GM12865 (cell line): ENCODE data around the gene CACNA2D1.

Source experiments
- DNase-seq: peaks from one replicate; pipeline ENCODE4 v3.0.0; 2010; ENCODE audit warnings: low read depth
- H3K4me3 ChIP-seq: 2 replicates; pipeline ENCODE4 v1.5.1; 2011; ENCODE audit warnings: mild to moderate bottlenecking, low read depth, low read length, control low read depth
- CTCF ChIP-seq: IDR thresholded peaks from 2 replicates; pipeline ENCODE4 v1.5.1; 2011; ENCODE audit warnings: low read length, control low read depth, low read depth, inconsistent platforms; ENCODE audit not compliant: insufficient read depth; ENCODE audit errors: missing control alignments

CACNA2D1 gene

DNA sequence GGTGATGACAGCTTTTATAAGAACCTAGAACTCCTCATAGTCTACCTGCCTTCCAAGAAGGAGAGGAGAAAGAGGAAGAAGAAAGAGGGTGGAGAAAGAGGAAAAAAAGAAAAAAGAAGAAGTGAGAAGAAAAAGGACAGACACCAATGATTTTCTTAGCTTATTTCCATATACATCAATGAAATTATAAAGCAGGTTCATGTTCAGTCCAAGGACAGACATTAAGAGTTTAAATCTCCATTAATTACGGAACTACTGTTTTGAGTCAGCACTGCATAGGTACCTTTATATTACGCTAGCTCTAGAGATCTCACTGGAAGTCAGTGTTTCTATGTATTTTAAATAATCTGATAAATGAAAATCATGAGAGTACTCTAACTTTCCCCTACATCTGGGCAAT lies 364.8 kb downstream of the CACNA2D1 start:
- no peak for TF ChIP-seq CTCF
- H3K4me3 ChIP-seq: no peak overlapping the region
- peak; percentile 7 for DNase-seq

GRCh38 chr7:82071468-82071867 lies 372.1 kb downstream of the CACNA2D1 start:
- TF ChIP-seq CTCF: no peak
- DNase-seq: no peak
- no peak overlapping the region for H3K4me3 ChIP-seq

DNA sequence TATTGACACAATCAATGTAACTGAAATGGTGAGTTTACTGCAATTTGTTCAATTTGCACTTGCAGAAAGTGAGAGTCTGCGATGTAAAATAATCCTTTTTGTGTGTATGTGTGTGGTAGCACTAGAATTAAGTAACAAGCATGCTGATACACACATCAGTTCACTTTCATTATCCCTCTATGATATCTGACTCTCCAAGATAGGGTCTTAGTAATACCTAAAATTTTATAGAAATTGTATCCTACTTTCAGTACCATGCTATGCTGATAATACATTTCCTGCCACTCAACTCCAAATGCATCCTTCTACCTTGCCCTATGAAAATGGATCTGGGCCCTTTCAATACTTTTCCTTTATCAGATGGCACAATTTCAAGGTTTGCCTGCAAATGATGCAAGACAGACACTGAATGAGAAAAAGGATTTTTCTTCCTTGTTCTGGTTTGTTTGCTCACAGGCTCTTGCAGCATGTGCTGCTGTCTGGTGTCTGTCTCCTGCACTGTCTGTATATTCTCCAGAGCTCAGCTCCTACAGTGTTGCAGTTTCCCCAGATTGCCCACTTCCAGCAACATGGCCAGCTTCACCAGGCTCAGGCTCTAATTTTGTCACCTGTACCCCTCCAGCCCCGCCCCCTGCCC lies 375.8 kb downstream of the CACNA2D1 start:
- no peak for TF ChIP-seq CTCF
- DNase-seq: no peak
- H3K4me3 ChIP-seq: no peak overlapping the region

DNA sequence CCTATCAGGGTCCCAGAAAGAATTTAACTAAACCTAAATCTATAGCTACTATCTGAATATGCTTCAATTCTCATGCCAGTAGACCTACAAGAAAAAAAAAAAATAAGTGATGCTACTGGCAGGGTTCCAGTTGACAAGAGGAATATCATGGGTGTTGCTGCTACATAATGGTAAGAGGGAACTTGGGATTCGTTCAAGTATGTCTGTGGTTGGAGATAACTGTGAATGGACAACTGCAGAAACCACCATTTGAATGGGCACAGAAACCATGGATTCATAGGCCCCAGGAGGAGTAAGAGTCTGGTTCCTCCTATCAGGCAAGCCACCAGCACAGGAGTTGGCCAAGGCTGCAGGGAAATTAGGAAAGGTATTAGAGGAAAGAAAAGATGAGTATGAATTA lies 386.1 kb downstream of the CACNA2D1 start:
- DNase-seq: no peak

DNA sequence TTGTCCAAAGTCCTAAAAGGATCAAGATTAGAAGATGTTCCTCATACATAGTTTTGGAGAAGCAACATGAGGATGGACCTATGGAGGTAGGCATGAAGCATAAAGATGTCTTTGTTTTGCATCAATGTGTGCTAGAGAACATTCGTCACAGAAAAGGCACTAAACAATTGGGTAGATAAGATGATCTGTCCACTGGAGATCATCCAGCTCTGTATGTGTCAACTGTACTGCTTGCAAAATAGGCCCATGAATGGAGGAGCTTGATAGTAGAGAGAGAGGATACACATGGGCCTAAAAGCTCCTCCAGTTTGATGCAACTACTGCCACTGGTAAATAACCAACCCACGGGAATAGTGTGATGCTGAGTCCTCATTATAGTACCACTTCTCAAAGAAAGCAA lies 387.3 kb downstream of the CACNA2D1 start:
- TF ChIP-seq CTCF: no peak
- no peak overlapping the region for H3K4me3 ChIP-seq
- no peak for DNase-seq

More for the DNA sequence above, 386.1 kb downstream of the CACNA2D1 start:
- no peak for TF ChIP-seq CTCF
- no peak overlapping the region for H3K4me3 ChIP-seq

DNA sequence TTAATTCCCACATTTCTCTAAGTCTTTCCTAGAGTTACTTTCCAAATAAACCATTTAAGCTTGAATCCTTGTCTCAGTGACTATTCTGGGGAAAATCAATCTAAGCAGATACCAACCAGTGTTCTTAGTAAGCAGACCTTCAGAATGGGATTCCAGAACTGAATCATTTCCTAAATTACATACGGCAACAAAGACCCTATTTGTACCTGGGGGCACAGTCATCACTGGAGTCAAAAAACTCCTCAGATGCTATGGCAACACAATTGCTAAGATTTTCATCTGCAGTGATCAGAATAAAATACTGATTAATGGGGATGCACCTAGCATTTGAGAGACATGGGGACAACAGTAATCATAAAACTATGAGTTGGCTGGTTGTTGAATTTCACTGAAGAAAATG lies 389.0 kb downstream of the CACNA2D1 start:
- no peak overlapping the region for H3K4me3 ChIP-seq
- no peak for DNase-seq
- TF ChIP-seq CTCF: no peak

- DNase-seq: no peak
- no peak for TF ChIP-seq CTCF
- H3K4me3 ChIP-seq: no peak overlapping the region
These were observed 390.0 kb downstream of the CACNA2D1 start for GRCh38 chr7:82053453-82054032.
